DMS114 treated with DMSO at 0.1 percent for 48 hours (cell line): ENCODE measurements around the gene RALGAPA1.
"Not testable (repeated sequence)": the region's sequence is repeated elsewhere in the genome, so short reads cannot be mapped to it uniquely, and the experiment has no call there.

Source experiments
- DNase-seq: peaks from one replicate; lab custom pipeline; 2025; ENCODE audit not compliant: unreplicated experiment; lab: John Stamatoyannopoulos, UW

RALGAPA1 gene

DNA sequence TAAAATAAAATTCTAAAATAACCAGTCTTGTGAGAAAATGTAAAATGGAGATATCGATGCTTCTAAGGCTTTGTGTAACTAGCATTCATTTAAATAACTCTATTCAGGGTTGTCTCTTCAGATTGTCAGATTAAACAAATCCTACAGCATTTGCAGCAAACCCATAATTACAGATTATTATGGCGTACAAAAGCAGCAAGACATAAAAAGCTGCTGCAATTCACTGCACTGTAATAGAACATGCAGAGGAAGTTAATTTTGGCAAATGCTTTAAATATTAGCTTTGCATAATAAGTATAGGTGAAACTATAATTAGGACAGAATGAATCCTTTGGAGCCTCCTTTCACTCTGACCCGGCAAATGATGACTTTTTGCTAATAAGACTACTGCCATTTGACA, 176.8 kb downstream of the RALGAPA1 start:
- no peak for DNase-seq

DNA sequence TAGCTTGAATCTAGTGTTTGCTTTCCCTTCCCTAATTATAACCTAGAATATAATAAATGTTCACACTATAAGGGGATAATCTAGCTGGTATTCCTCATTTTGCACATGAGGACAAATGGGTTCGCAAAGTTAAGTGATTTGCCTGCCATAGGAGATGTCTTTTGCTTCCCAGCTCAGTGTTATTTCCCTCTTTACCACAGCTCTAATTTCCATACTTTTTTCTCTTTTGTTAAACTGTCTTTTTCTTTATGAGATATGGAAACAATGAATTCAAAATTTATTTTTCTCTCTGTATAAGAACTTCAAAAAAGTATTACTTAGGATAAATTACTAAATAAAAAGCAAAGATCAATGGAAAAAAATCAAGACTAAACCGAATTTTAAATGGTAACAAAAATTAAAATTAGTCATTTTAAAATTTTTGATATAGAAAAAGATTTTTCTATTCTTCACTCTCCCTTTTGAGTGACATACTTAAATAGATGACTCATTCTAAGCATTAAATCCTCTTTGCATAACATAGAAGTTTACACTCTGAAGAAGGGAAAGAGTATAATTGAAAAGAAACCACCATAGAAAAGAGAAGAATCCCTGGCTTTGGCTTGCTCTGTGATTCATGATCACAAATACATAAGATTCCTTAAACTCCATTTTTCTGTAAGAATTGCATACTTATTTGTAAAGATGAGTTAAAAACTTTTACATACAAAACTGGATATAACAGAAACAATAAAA, 177.9 kb downstream of the RALGAPA1 start:
- no peak for DNase-seq

DNA sequence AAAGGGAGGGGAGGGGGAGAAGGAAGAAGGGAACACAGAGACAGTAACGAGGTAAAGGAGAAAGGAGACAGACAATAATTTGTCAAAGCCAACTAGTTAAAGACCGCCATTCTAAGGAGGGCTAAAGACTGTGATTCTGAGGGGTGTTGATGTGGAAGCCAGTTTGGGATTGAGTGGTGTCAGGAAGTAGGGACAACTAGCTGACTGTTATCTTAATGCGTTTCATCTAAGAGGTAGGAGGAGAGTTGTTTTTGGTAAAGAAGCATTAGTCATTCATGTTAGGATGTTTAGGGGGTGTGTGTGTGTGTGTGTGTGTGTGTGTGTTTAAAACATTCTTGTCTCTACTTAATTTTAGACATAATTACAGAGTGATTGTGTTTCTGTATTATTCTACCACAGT, 180.1 kb downstream of the RALGAPA1 start:
- no peak for DNase-seq

DNA sequence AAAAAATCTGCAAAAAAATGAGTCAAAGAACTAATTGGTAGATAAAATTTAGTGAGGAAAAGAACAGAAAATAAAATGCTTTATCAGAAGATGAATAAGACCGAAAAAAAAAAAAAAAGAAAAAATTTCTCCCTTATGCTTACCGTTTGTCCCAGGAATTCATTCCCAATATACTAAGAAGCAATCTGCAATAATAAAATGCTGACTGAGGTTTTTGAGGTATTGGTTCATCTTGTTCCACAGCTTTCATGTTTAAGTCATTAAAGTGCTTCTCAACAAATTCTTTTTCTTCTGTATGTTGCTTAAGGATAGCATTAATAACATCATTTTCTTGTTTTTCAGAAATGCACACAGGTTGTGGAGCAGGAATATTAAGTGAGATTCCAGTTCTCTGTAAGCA, 182.1 kb downstream of the RALGAPA1 start:
- not testable (repeated sequence) for DNase-seq

DNA sequence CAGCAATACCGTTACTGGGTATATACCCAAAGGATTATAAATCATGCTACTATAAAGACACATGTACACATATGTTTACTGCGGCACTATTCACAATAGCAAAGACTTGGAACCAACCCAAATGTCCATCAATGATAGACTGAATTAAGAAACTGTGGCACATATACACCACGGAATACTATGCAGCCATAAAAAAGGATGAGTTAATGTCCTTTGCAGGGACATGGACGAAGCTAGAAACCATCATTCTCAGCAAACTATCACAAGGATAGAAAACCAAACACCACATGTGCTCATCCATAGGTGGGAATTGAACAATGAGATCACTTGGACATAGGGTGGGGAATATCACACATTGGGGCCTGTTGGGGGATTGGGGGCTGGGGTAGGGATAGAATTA, 187.1 kb downstream of the RALGAPA1 start:
- DNase-seq, result not testable (repeated sequence)

DNA sequence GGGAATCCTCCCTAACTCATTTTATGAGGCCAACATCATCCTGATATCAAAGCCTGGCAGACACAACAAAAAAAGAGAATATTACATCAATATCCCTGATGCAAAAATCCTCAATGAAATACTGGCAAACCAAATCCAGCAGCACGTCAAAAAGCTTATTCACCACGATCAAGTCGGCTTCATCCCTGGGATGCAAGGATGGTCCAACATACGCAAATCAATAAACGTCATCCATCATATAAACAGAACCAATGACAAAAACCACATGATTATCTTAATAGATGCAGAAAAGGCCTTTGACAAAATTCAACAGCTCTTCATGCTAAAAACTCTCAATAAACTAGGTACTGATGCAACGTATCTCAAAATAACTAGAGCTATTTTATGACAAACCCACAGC, 189.1 kb downstream of the RALGAPA1 start:
- not testable (repeated sequence) for DNase-seq

DNA sequence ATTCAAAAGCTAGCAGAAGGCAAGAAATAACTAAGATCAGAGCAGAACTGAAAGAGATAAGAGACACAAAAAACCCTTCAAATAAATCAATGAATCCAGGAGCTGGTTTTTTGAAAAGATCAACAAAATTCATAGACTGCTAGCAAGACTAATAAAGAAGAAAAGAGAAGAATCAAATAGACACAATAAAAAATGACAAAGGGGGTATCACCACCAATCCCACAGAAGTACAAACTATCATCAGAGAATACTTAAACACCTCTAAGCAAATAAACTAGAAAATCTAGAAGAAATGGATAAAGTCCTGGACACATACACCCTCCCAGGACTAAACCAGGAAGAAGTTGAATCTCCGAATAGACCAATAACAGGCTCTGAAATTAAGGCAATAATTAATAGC, 189.6 kb downstream of the RALGAPA1 start:
- DNase-seq, result not testable (repeated sequence)

DNA sequence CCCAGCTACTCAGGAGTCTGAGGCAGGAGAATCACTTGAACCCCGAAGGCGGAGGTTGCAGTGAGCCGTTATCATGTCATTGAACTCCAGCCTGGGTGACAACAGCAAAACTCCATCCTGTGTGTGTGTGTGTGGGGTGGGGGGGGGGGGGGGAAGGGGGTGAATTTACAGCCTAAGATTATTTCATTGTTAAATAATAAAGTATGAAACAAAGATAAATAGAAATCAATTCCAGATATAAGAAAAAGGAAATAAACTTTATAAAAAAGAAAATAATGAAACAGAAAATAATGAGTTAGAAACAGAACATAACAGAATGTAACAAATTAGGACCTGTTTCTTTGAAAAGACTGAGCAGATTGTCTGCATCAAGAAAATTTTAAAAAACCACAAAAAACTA, 191.6 kb downstream of the RALGAPA1 start:
- DNase-seq, result no peak

DNA sequence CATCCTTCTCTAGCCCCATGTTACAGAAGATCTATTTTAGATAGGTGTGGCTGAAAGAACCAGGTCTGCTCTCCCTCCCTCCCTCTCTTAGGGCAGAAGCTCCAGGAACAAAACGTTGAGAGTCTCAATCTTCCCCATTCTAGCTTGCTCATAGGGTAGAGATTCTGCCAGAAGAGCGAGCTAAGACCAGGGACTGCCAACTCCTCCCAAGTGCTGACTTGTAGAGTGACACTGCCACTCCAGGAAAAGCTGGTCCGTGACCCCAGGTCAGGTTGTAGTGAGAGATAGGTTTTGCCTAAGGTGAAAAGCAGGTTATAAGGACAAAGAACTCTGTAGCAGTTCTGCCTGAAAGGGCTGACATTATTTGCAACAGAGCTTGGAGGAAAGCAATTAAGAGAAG, 201.7 kb downstream of the RALGAPA1 start:
- no peak for DNase-seq

DNA sequence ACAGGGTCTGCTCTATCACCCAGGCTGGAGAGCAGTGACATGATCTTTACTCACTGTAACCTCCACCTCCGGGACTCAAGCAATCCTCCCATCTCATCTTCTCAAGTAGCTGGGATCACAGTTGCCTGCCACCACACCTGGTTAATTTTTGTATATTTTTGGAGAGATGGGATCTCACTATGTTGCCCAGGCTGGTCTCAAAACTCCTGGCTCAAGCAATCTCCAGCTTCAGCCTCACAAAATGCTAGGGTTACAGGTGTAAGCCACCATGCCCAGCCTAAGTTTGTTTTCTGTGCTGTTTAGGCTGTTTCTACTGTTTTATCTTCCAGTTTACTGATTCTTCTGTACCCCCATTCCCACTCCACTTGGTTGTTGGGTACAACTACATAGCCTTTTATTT, 208.8 kb downstream of the RALGAPA1 start:
- no peak for DNase-seq

DNA sequence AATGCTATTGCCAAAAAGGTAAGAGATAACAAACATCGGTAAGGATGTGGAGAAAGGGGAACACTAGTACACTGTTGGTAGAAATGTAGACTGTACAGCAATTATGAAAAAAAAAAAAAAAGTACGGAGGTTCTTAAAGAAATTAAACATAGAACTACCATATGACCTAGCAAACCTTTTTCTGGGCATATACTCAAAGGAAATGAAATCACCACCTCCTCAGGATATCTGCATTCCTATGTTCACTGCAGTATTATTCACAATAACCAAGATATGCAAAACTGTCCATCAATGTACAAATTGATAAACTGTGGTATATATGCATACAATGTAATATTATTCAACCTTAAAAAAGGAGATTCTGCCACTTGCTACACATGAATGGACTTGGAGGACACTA, 214.5 kb downstream of the RALGAPA1 start:
- no peak for DNase-seq

DNA sequence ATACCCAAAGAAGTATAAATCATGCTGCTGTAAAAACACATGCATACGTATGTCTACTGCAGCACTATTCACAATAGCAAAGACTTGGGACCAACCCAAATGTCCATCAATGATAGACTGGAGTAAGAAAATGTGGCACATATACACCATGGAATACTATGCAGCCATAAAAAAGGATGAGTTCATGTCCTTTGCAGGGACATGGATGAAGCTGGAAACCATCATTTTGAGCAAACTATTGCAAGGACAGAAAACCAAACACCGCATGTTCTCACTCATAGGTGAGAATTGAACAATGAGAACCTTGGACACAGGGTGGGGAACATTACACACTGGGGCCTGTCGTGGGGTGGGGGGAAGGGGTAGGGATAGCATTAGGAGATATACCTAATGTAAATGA, 221.7 kb downstream of the RALGAPA1 start:
- DNase-seq, result not testable (repeated sequence)

DNA sequence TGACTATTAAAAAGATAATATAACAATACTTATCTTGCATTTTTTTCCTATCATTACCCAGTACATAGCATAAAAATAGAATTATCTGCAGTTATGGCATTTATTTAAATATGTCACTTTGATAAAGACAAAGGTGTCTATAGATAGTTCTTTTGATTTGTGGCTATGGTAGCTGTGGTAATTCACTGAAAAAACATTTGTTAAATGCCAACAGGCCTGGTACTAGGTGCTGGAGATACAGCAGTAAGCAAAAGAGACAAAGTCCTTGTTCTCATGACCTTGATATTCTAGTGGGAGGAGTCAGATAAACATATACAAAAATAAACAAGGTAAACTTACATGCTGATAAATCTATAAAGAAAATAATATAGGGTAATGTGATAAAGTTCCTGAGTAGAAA, 230.5 kb downstream of the RALGAPA1 start:
- DNase-seq, result no peak

DNA sequence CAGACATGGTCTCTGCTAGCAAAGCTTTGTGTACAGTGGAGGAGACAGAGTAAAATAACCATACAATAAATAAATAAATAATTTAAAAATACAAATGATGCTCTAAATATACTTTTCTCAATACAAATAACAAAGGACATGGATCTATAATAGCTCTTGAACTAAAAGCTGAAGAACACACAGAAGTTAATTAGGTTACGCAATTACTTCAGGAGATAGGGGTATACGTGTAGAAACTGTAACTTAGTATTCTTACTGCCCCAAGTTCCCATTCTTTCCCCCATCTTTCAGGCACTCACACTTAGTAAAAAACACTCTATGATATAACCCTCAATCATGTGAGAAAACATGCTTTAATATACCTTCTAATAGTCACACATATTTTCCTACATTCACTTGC, 231.0 kb downstream of the RALGAPA1 start:
- no peak for DNase-seq

DNA sequence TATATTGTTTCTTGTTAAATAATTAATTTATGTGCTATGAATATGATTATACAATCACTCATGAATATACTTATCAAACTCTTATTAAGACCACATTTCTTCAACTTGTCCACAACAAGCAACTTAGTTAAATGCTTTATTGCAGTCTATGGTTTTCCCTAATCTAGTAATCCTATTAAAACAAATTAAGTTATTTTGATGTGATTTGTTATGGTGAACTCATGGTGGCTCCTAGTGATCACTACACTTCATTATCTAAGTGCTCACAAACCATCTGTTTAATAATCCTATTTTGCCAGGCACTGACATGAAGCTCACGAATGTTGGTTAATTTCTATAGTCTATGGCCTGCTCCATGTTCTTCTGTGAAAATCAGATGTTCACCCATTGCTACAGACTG, 232.2 kb downstream of the RALGAPA1 start:
- DNase-seq, result no peak

DNA sequence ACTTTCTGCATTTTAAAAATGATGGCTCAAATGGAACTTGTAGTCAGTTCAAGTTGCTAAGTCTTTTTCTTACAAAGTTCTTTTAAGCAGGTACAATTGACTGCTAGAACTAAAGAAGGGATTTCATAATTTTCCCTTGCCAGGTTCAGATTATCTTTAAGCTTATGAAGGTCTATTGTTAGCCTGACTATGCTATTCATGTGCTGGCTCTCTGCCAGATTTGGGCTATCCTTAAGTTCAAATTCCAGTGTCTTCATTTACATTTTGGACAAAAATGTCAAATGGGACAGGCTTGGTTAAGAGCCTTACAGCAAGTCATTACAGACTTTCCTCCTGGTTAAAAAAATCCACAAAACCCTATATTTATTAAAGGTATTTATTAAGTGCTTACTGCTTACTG, 232.8 kb downstream of the RALGAPA1 start:
- no peak for DNase-seq

DNA sequence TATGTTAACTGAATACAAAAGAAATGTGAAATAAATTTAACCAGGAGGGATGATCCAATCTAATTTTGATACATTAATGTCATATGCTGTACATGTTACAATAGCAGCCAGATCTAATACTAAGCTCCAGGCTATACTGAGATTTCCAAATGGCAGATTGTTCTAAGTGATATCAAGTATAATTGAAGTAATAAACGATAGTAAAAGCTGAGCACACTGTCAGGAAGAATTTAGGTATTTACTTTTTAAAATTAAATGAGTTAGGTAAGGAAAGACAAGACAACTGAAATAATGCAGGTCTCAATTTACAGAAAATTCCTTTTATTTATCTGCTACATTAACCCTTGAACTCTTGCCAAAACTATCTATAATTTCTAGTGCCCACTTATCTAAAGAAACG, 235.2 kb downstream of the RALGAPA1 start:
- DNase-seq, result no peak

DNA sequence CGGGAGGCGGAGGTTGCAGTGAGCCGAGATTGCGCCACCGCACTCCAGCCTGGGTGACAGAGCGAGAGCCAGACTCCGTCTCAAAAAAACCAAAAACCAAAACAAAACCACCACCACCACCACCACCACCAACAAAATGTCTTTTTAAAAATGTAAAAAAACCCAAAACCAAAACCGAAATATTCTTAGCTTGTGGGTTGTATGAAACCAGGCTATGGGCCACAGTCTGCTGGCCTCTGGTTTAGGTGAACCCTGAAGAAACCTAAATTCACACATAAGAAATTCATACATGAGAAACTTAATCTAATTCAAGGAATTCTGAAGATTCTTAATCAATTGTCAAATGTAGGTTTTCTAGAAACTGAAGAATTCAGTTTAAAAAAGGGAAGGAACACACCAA, 237.5 kb downstream of the RALGAPA1 start:
- DNase-seq, result no peak

DNA sequence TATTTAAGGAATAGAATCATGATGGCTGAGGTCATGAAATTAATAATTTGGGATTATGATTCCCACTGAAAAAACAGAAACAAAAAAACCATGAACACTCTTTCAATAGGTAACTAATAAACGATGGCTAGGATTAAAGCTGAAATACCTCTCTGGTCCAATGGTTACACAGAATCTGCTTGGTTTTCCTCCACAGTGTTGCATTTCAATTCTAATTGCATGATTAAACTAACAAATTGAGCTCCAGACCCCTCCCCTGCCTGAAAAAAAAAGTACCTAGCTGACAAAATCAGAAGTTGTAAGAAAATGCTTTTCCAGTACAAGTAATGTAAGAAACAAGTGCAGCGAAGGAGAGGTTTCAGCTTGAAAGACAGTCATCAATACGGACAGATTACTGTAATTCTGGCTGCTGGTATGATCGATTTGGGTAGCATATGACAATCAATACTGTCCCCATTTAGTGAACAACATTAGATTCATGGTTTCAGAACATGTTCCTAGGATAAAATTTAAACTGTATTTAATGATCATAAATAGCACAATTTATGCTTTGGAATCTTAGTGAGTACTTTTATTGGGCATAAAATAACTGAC, 243.1 kb downstream of the RALGAPA1 start:
- DNase-seq, result no peak

DNA sequence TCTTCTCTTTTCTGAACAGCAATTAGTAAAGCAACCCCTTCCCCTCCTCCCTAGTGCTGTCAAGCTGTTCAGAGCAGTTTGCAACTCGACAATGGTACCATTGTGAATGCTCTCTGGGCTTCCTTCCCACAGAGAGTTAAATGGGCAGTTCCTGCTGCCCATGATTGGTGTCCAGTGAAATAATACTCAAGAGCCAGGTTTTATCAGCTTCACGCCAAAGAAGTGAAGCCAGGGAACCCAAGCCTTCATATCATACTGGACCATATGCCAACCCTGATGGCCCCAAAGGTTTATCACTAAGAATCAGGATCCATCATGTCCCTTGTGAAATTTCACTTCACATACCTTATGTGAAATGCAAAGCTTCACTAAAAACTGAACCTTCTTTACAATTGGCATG, 250.4 kb downstream of the RALGAPA1 start:
- DNase-seq, result no peak

DNA sequence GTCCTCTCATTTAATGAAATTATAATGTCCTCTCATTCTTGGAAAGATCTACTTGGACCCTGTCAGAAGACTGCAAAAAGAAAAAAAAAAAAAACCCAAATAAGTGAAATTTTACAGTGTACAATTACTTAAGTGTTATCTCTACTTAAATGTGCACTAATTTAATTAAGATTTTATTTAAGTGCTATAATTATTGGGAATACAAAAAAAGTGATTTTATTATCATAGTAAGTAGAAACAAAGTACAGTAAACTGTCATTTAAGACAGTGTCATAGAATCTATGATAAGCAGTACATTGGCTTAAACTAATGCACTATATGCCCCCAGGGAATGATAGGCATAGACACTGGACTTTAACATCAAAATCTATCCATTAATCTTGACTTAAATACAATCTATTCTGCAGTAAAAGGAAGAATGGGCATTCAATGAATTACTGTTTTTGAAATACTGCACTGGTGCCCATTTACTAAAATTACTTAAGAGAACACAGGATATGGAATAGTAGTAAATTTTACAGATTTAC, 251.8 kb downstream of the RALGAPA1 start:
- DNase-seq, result no peak

DNA sequence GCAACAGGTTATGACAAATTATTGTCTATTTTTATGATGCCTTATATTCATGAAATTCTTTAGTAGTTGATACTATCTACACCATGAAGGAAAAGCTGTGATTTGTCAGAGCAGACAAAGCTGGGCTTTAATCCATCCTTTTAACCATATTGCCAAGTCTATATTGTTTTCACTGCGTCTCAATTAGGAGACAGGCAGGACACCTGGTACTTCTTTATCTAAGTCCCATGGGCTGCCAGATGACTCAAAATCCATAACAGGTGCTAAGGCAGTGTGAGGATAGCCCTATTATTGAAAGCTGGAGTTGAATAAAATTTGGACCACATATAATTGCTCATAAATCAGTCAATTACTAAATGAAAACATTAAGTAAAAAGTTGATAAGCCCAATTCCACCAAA, 252.5 kb downstream of the RALGAPA1 start:
- DNase-seq, result no peak

DNA sequence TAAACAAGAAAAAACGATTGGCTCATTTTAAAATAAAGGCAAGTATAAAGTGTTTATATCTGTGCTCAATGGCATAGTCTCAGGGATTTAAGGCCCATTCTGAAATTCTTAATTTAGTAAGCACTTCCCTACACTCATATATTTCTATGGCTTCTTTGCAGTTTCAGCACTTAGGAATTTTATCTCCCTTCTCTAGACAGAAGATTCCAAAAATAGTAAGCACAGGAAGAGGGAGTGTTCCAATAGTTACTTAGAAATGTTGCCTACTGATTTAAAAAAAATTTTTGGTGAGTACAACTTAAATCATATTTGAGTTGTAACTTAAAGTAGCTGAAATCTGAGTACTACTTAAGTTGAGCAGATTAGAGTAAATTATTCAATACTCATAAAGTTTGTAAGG, 255.3 kb downstream of the RALGAPA1 start:
- DNase-seq, result no peak
